Gastroesophageal sphincter (tissue), 3 donors: ENCODE results near the gene PIK3R3.

ENCODE experiments used
- CTCF ChIP-seq, 4 experiments: fragments of 200-600 bp in 2 of 4; fragments of 450-650 bp in 2 of 4; sonication (generic) in 1 of 4; IDR thresholded peaks; one replicate each; pipeline ENCODE4 v1.5.1; 2017 to 2019; ENCODE audit warnings: antibody characterized with exemption in 4 of 4, mild to moderate bottlenecking in 2 of 4, moderate library complexity in 2 of 4
- POLR2A ChIP-seq, 2 donors: fragments of 450-650 bp; IDR thresholded peaks; one replicate each; pipeline ENCODE4 v1.6.1; 2017; ENCODE audit warnings: antibody characterized with exemption in 2 of 2, mild to moderate bottlenecking in 2 of 2, moderate library complexity in 1 of 2
- POLR2AphosphoS5 ChIP-seq: sonication (generic); formaldehyde crosslinking; IDR thresholded peaks from one replicate; pipeline ENCODE4 v1.6.1; 2017; ENCODE audit warnings: antibody characterized with exemption

- TF ChIP-seq POLR2AphosphoS5 (no peak), CTCF (IDR thresholded peaks at IDR 0.05) (no peak), POLR2A (IDR thresholded peaks at IDR 0.05) (no peak)
Observed at GRCh38 chr1:46027788-46028573, 104.4 kb downstream of the PIK3R3 start.
